GM15510 (cell line): ENCODE data around the gene AMOTL2.

Experiments used
- POLR2A ChIP-seq: IDR thresholded peaks from 3 replicates; pipeline ENCODE4 v1.6.1; 2011; ENCODE audit warnings: borderline replicate concordance; ENCODE audit not compliant: insufficient read length; ENCODE audit errors: extremely low read depth

Gene AMOTL2

GRCh38 chr3:134328147-134328591 is 46.1 kb downstream of the AMOTL2 start:
- no peak for TF ChIP-seq POLR2A

DNA sequence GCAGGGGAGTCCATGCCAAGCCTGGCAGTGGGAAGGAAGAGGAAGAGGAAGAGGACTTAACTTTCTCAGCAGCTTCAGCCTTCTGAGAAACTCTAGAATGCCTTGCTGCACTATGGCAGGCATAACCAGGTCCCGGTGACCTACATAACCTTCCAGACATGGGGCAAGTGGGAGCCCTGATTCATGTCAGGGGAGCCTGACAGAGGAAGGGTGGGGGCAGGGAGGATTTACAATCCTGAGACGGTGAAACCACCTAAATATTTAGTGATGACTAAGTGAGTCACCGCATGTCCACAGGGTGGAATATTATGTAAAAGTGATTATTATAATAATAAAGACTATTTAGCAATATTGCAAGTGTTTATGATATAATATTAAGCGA is 46.7 kb downstream of the AMOTL2 start:
- TF ChIP-seq POLR2A, result no peak

DNA sequence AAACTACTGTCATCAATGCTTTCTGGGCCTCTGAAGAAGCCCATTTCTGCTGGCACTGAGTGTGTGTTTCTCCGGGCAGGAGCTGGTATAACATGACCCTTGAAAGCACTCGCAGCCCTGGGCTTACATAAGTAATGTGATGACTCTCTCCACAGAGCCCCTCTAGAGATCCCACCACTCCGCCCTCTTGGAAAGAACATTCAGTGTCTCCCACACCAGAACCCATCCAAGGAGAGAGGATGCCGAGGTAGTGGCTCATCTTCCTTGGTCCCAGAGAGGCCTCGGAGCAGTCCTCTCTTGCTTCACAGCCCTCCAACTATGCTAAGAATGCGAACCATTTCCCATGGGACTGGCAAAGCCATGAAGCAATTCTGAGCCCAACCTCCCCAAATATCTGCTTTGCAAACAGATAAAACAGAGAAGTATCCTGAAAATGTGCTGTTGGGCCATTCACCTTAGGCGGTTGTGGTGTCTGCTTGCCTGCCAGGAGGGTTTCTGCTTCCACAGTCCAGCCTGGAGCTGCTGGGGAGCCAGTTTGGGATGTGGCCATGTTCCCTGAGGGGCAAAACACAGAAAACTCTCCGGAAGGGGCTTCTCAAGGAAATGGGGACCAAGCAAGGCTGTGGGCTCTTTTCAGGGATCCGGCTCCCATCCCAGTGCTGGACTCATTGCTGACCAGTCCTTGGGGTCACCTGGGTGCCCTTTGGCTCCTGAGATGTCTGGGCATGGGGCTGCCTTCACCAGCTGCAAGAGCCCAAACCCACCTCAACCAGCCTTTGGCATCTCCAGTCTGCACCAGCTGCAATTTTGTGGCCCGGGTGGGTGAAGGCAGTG is 47.3 kb downstream of the AMOTL2 start:
- no peak for TF ChIP-seq POLR2A

GRCh38 chr3:134326126-134326525 is 48.1 kb downstream of the AMOTL2 start:
- TF ChIP-seq POLR2A, result no peak

GRCh38 chr3:134325706-134326105 is 48.5 kb downstream of the AMOTL2 start:
- TF ChIP-seq POLR2A, result no peak

GRCh38 chr3:134325061-134325705 is 49.1 kb downstream of the AMOTL2 start:
- TF ChIP-seq POLR2A, result no peak

DNA sequence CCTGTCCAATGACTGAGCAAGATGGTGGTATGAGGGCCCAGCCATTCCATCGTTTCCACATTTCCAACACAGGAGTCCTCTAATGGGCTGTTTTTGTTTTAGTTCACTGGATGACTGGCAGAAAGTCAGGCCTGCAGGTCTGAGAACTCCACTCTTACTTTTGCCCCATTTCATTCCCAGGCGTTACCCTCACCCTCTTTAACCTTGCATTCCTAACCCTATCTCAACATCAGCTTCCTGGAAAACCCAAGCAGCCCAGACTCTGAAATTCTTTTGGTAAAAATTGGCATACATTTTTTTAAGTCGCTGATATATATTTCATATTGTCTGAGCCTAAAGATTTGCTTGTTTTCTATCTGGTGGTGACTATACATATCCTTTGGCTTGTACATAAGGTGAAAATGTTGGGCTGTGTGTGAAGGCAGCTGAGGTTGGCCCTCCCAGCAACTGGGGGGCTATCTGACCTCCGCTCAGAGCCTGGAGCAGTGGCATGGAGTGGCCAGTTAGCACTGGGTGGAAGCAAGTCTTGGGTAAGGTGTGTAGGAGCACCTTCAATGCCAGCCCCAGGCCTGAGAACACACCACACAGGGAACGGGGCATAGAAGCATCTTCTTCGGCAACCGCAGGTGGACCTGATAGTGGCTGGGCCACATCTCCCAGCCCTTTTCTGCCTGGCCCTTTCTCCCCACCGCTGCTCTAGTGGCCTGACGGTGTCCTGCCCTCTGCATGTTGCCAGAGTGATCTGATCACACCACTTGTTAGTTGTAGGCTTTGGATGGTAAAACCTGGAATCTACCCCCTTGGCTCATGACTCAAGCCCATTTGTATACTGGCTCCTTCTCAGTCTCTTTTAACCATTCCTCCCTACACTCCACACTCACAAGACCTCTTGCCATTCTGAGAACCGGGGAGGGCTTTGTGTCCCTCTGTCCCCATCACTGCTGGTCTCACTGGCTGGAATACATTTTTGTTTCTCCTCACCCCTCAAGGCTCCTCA is 50.0 kb downstream of the AMOTL2 start:
- no peak for TF ChIP-seq POLR2A

- no peak for TF ChIP-seq POLR2A
These were observed 52.0 kb downstream of the AMOTL2 start for GRCh38 chr3:134322286-134322685.

GRCh38 chr3:134320749-134321148 is 53.5 kb downstream of the AMOTL2 start:
- TF ChIP-seq POLR2A, result no peak

GRCh38 chr3:134319931-134320330 is 54.3 kb downstream of the AMOTL2 start:
- TF ChIP-seq POLR2A, result no peak

GRCh38 chr3:134318166-134318565 is 56.1 kb downstream of the AMOTL2 start:
- no peak for TF ChIP-seq POLR2A

- no peak for TF ChIP-seq POLR2A
These were observed 56.9 kb downstream of the AMOTL2 start for GRCh38 chr3:134317106-134317947.

DNA sequence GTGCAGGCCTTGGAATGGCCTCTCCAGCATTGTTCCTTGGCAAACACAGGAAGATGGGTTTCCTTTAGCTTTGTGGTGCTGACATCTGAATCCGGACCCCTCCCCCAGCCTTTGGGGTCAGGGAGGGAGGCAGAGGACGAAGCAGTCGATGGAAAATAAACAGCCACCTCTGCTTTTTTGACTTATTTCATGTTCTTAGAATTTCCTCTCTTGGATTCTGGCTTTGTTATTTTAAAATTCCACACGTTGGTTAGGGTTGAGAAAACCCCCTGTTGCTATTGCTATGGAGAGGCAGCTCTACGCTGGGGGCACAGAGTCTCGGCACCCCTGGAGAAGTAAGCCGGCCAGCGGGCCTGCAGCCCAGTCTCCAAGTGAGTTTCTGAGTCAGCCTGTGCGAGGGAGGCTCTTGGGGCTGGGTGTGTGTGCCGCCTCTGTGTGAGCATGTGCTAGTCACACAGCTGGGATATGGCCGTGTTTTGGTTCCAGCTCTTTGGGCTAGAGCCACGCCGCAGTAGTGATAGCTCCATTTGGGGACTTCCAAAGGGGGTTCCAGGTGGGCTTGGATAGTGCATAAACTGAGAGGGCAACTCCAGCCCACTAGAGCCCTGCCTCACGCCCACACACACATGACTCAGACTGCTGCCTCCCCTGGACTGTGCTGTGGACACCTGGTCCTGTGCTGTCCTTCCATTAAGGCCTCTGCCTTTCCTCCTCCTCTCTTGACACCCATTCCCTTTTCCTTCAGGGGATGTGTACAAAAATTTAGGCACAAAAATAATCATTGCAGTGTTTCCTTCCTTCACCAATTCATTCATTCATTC is 58.8 kb downstream of the AMOTL2 start:
- TF ChIP-seq POLR2A, result no peak
